Measurements from ENCODE around the gene SHC3. TPM values are rescaled to one million over a fixed set of nuclear protein-coding genes. Genes with fewer than 3 reads are reported as not detected.

SHC3 gene
- total RNA-seq, 2 donors from 2014 or later: not detected

DNA sequence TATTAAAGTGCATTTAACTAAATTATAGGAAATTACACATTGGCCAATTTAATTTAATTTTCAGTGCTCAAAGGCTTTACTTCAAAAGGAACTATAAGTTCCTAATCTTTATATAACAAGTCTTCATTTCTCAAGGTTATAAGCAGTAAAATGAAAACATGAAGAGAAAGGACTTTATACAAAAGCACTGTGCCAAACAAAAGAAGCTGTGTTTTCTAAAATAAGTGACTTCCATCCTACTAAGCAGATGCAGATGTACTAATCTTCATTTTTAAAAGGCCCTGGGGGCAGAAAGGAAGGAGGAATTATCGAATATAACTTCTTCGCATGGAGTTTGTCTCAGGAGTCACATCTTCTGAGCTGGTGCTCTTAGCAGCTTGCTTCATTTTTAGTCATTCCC lies 81.4 kb downstream of the SHC3 start:
- Mint-ChIP-seq H3K9me3 (no peaks in the 10 kb centered on the region), H3K4me1 (ENCODE audit: low read depth in 2 of 2) (no peaks in the 10 kb centered on the region), H3K36me3 (no peaks in the 10 kb centered on the region), H3K27ac (no peak overlapping the region), H3K27me3 (peaks cover 11 to 16% of the 10 kb centered on the region in 2 donors), H3K4me3 (no peak overlapping the region)
- no peak for DNase-seq (ENCODE audit: low spot score)
- ATAC-seq: no peak

DNA sequence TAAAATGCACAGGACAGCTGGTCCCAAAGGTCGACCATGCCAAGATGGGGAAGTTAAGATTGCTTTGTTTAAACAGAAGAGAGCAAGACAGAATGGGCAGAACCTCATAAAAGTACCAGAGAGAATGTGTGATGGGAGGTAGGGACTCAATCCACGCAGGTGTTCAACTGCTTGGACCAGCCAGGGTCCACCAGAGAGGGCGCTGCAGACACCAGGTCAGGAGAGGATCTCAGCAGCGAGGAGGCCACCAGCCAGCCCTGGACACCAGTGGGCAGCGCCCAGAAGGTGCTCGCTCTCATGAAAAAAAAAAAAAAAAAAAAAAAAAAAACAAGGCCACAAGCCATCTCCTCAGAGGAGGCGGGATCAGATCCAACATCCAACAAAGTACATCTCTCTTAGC lies 81.8 kb downstream of the SHC3 start:
- Mint-ChIP-seq H3K9me3 (no peaks in the 10 kb centered on the region), H3K27me3 (peaks cover 8 to 16% of the 10 kb centered on the region in 2 donors), H3K4me3 (no peak overlapping the region), H3K27ac (no peak overlapping the region), H3K36me3 (no peaks in the 10 kb centered on the region), H3K4me1 (ENCODE audit: low read depth in 2 of 2) (no peaks in the 10 kb centered on the region)
- ATAC-seq: no peak
- DNase-seq (ENCODE audit: low spot score): no peak

DNA sequence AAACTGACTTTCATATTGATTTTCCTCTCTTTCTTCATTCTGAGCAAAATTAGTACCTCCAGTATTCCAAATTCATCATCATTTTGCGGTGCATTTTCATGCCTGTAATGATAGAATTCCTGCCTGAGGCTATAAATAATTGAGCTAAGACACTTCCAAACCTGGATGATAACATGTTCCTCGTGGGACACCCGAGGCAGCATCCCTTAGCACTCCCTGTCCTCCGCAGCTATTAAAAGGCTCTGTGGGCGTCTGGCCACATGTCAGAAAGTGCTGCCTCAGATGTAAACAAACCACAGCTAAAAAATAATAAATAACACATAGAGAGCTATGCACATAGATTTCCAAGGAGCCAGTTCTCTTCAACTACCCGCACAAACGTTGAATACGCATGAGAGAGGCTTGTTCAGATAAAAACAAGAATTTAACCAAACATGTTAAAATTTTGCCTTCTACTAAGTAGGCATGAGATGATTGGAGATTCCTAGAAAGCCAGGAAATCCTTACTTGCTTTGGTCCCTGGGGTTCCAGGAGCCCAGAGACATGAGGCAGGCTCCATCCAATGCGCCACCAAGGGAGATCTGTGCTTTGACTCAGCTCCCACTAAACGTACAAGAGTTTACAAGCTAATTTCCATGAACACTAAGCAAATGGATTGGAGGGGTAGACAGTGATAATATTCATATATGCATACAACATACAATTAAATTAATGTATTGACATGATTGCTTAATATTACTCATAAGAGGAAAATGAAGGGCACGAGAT lies 82.7 kb downstream of the SHC3 start:
- no peaks in the 10 kb centered on the region for H3K9me3 Mint-ChIP-seq
- DNase-seq (ENCODE audit: low spot score): no peak
- no peaks in the 10 kb centered on the region for H3K36me3 Mint-ChIP-seq
- H3K27ac Mint-ChIP-seq: no peak overlapping the region
- ATAC-seq: no peak
- no peak overlapping the region for H3K4me3 Mint-ChIP-seq
- no peaks in the 10 kb centered on the region for H3K4me1 Mint-ChIP-seq (ENCODE audit: low read depth in 2 of 2)
- peaks cover 8 to 16% of the 10 kb centered on the region in 2 donors for H3K27me3 Mint-ChIP-seq

DNA sequence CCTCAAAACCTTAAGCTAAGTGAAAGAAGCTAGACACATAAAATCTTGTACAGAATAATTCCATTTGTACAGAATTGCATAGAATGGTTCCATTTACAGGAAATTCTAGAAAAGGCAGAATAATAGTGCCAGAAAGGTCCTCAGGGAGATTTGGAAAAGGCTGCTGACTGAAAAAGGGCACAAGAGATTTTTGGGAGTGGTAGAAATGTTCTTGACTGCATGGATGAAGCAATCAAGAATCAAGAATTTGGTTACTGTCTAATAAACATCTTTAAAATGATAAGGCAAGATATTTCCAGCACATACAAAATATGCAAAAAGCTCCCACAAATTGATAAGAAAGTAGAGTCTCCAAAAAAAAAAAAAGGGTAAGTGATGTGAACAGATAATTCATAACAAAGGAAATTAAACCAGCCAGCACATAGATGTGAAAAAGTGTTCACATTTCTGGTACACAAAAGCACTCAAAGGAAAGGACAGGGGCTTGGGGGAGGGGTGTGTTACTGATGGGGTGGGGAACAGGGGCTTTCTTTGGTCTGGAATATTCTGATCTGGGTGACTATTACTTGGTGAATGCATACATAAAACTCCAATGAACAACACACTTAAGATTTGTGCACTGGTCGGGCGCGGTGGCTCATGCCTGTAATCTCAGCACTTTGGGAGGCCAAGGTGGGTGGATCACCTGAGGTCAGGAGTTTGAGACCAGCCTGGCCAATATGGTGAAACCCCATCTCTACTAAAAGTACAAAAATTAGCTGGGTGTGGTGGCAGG lies 85.2 kb downstream of the SHC3 start:
- Mint-ChIP-seq H3K4me3 (no peak overlapping the region), H3K27ac (no peak overlapping the region), H3K4me1 (ENCODE audit: low read depth in 2 of 2) (no peaks in the 10 kb centered on the region), H3K9me3 (no peaks in the 10 kb centered on the region), H3K27me3 (peaks cover 11 to 20% of the 10 kb centered on the region in 2 donors), H3K36me3 (no peaks in the 10 kb centered on the region)
- DNase-seq (ENCODE audit: low spot score) (no peak), ATAC-seq (no peak)

DNA sequence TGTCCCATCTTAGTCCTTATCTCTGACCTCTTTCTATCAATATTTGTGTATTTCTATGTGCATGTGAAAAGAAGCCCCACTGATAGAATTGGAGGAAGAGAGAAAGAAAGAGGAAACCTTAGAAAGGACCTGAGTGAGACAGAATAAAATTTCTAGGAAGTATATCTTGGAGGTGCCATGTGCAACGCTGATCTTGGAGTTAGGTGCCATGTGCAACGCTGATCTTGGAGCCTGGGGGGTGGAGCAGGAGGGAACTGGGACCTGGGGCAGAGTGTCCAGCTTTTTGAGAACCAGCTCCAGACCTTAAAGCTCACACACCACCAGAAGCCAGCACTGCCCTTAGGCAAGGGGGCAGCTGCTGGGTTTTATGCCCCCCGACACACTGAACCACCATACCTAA lies 89.4 kb downstream of the SHC3 start:
- no peak for ATAC-seq
- Mint-ChIP-seq H3K4me1 (ENCODE audit: low read depth in 2 of 2) (no peaks in the 10 kb centered on the region), H3K4me3 (no peak overlapping the region), H3K9me3 (no peaks in the 10 kb centered on the region), H3K27me3 (peaks cover 17 to 27% of the 10 kb centered on the region in 2 donors), H3K27ac (no peak overlapping the region), H3K36me3 (no peaks in the 10 kb centered on the region)
- no peak for DNase-seq (ENCODE audit: low spot score)

DNA sequence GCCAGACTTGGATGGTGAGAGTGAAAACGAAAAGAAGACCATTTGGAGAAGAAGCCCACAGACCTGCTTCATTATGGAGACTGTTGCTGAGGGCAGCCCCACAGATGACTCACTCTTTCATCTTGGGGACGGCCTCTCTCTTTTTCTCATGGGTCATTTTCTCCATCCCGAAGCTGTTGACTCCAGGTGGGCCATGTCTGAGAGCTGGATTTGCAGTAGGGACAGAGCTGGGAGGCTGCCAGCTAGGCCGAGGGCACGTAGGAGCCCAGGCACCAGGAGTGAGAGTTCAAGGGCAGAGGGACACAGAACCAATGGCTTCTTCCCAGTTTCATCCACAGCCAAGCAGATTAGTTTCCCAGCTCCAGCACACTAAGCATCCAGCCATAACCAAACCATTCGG lies 95.0 kb downstream of the SHC3 start:
- no peak for ATAC-seq
- no peak overlapping the region for H3K27ac Mint-ChIP-seq
- DNase-seq (ENCODE audit: low spot score): no peak
- H3K9me3 Mint-ChIP-seq: no peaks in the 10 kb centered on the region
- no peaks in the 10 kb centered on the region for H3K4me1 Mint-ChIP-seq (ENCODE audit: low read depth in 2 of 2)
- peaks cover 29 to 43% of the 10 kb centered on the region in 2 donors for H3K27me3 Mint-ChIP-seq
- H3K36me3 Mint-ChIP-seq: no peaks in the 10 kb centered on the region
- H3K4me3 Mint-ChIP-seq: no peak overlapping the region

DNA sequence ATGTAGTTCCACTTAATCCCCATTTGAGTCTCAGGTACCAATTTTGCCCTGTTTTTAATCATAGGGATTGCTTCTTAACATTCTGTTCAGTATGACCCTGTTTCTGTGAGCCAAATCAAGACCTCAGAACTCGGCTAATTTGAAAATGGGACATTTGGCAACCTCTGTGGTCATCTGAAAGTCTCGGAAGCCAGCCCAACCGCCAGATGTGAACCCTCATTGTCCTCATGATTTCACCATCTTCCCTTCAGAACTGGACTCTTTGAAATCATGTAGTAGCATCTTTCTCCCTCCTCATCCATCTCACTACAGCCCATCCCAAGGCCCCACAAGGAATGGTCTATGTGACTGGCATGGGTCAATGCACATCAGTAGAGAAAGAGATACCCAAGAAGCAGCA lies 98.4 kb downstream of the SHC3 start:
- ATAC-seq (no peak), DNase-seq (ENCODE audit: low spot score) (no peak)
- H3K27ac Mint-ChIP-seq: no peak overlapping the region
- no peaks in the 10 kb centered on the region for H3K36me3 Mint-ChIP-seq
- no peaks in the 10 kb centered on the region for H3K4me1 Mint-ChIP-seq (ENCODE audit: low read depth in 2 of 2)
- H3K9me3 Mint-ChIP-seq: no peaks in the 10 kb centered on the region
- no peak overlapping the region for H3K4me3 Mint-ChIP-seq
- H3K27me3 Mint-ChIP-seq: peaks cover 36 to 42% of the 10 kb centered on the region in 2 donors

DNA sequence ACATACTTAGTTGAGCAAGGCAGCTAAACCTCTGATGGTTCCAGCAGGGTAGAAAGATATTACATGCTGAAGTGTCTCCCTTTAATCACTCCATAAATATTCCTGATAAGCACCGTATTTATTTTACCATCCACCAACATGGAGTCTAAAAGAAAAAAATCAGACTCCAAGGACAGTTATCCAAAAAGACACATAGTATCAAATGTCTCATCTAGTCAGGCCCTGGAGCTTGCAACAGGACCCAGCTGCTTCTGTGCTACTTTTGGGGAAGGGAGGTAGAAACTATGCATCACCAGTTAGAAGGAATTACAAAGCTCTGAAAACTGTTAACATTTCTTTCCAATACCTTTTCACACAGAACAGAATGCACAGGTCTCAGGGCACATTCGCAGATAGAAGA lies 99.2 kb downstream of the SHC3 start:
- Mint-ChIP-seq H3K9me3 (no peaks in the 10 kb centered on the region), H3K4me1 (ENCODE audit: low read depth in 2 of 2) (no peaks in the 10 kb centered on the region), H3K4me3 (no peak overlapping the region), H3K36me3 (no peaks in the 10 kb centered on the region), H3K27me3 (peaks cover 32 to 36% of the 10 kb centered on the region in 2 donors), H3K27ac (no peak overlapping the region)
- ATAC-seq: no peak
- no peak for DNase-seq (ENCODE audit: low spot score)

DNA sequence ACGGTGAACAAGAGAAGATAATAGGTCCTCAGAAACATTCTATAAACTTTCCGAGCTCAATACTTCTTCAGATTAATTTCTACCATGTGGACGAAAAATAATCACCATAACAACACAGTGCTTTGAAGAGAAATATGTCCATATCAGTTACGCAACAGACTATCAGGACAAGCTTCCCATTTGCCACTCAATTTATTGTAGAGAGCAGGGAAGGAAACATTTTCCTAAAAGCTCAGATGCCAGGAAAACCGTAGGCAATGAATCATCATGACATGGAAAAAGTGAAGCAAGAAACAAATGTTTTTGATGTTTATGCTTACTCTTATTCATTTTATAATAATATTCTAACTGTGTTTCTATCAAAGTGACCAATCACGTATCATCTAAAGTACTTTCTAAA lies 99.8 kb downstream of the SHC3 start:
- no peak overlapping the region for H3K27ac Mint-ChIP-seq
- DNase-seq (ENCODE audit: low spot score) (no peak), ATAC-seq (no peak)
- no peaks in the 10 kb centered on the region for H3K9me3 Mint-ChIP-seq
- peaks cover 30 to 32% of the 10 kb centered on the region in 2 donors for H3K27me3 Mint-ChIP-seq
- H3K4me1 Mint-ChIP-seq (ENCODE audit: low read depth in 2 of 2): no peaks in the 10 kb centered on the region
- H3K36me3 Mint-ChIP-seq: no peaks in the 10 kb centered on the region
- no peak overlapping the region for H3K4me3 Mint-ChIP-seq

DNA sequence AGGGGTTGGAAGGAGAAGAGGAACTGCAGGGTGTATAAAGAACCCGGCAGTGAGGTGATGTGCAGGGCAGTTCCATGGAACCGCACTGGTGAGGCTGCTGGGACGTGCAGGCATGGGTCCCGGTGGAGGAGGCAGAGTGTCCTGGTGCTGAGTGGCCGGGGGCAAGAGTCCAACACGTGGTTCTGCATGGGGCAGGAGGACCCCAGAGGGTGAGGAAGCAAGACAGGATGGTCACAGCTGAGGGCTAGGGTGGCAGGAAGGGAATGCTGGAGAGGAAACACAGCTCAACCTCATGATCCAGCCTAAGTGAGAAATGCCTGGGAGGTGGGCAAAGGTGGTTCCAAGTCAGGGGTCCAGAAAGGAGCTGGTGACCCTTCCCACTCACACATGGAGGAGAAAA lies 100.2 kb downstream of the SHC3 start:
- Mint-ChIP-seq H3K4me3 (no peak overlapping the region), H3K4me1 (ENCODE audit: low read depth in 2 of 2) (no peaks in the 10 kb centered on the region), H3K27ac (no peak overlapping the region), H3K27me3 (peaks cover 27 to 31% of the 10 kb centered on the region in 2 donors), H3K36me3 (no peaks in the 10 kb centered on the region), H3K9me3 (no peaks in the 10 kb centered on the region)
- DNase-seq (ENCODE audit: low spot score) (no peak), ATAC-seq (no peak)

DNA sequence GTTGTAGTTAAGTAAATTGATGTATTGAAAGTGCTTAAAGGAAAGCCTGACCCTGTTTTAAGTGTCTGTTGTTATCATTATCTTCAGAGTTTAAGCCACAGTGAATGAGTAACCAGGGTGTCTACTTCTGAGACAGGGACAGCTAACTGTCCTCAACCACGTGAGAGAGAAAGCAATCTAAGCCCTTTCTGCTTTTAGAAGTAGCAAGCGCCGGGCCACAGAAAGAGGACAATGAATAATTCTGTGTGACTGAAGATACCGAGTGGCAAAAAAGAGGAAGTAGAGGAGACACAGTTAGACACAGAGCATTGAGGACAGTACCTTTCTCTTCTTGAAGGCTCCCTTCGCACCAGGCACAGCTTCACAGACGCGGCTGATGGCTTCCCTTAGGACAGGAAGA lies 101.1 kb downstream of the SHC3 start:
- no peak for DNase-seq (ENCODE audit: low spot score)
- Mint-ChIP-seq H3K27me3 (peaks cover 18 to 25% of the 10 kb centered on the region in 2 donors), H3K9me3 (no peaks in the 10 kb centered on the region), H3K27ac (no peak overlapping the region), H3K4me1 (ENCODE audit: low read depth in 2 of 2) (no peaks in the 10 kb centered on the region), H3K4me3 (no peak overlapping the region), H3K36me3 (no peaks in the 10 kb centered on the region)
- ATAC-seq: no peak

DNA sequence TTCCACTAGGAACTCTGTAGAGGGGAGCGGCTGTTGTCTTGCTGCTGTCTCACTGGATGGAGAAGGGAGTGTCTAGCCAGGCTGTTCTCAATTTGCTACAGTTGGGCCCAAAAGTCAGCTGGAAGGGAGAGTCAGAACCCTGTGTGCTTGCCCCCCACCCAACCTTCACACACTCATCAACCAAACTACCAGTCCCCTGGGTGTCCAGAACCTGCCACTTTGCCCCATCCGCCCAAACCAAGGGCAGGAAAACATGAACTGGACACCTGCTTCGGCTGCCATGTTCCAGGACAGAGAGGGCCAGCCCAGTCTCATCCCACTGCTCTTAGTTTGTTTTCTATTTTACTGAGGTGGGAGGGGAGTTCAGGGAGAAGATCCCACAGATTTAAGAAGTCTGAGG lies 105.2 kb downstream of the SHC3 start:
- no peak for ATAC-seq
- H3K9me3 Mint-ChIP-seq: no peaks in the 10 kb centered on the region

DNA sequence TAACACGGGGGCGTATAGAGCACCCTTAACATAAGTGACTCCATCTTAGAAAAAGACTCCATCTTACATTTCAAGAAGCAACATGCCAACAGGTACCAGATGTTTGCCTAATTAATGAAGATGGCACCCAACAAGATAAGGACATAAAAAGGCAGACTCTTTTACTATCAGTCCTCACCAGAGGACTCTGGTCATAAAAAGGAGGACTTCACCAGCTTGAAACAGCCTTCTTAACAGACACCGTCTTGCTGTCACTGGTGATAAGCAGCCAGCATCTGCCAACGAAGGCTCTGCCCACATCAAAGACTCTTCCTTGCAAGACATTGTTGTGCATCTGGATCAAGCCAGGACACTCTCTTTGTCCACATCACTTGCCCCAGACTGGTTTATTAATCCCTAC lies 107.0 kb downstream of the SHC3 start:
- H3K27me3 Mint-ChIP-seq: peaks cover 15 to 18% of the 10 kb centered on the region in 2 donors
- no peak for ATAC-seq
- no peaks in the 10 kb centered on the region for H3K4me1 Mint-ChIP-seq (ENCODE audit: low read depth in 2 of 2)
- no peak overlapping the region for H3K4me3 Mint-ChIP-seq
- DNase-seq (ENCODE audit: low spot score): no peak
- H3K36me3 Mint-ChIP-seq: no peaks in the 10 kb centered on the region
- H3K27ac Mint-ChIP-seq: no peak overlapping the region
- H3K9me3 Mint-ChIP-seq: no peaks in the 10 kb centered on the region

More for the DNA sequence above, 105.2 kb downstream of the SHC3 start:
- DNase-seq (ENCODE audit: low spot score): no peak
- H3K4me1 Mint-ChIP-seq (ENCODE audit: low read depth in 2 of 2): no peaks in the 10 kb centered on the region
- H3K4me3 Mint-ChIP-seq: no peak overlapping the region
- H3K27me3 Mint-ChIP-seq: peaks cover 18 to 19% of the 10 kb centered on the region in 2 donors
- no peak overlapping the region for H3K27ac Mint-ChIP-seq
- no peaks in the 10 kb centered on the region for H3K36me3 Mint-ChIP-seq

DNA sequence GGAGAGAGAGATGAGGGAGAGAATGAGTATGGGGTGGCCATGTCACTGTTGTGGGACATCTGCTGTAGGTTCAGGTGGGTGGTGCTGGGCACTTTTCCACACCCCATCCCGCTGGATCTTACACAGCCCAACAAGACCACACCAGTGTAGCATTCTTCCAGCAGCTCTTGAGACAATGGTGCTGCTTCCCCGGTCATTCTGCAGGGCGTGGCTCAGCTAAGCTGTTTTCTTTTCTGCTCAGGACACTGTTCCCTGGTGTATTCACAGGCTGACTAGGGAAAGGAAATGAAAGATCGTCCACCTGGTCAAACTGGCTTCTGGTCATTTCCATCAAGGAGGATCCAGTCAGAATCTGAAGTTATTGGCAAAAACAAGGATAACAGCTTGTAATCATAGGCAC lies 111.8 kb downstream of the SHC3 start:
- Mint-ChIP-seq H3K27ac (no peak overlapping the region), H3K36me3 (no peaks in the 10 kb centered on the region), H3K9me3 (no peaks in the 10 kb centered on the region), H3K27me3 (peaks cover 15 to 21% of the 10 kb centered on the region in 2 donors), H3K4me3 (no peak overlapping the region), H3K4me1 (ENCODE audit: low read depth in 2 of 2) (no peaks in the 10 kb centered on the region)
- DNase-seq (ENCODE audit: low spot score) (no peak), ATAC-seq (no peak)
